ENCODE results near the gene SKI.

SKI gene

DNA sequence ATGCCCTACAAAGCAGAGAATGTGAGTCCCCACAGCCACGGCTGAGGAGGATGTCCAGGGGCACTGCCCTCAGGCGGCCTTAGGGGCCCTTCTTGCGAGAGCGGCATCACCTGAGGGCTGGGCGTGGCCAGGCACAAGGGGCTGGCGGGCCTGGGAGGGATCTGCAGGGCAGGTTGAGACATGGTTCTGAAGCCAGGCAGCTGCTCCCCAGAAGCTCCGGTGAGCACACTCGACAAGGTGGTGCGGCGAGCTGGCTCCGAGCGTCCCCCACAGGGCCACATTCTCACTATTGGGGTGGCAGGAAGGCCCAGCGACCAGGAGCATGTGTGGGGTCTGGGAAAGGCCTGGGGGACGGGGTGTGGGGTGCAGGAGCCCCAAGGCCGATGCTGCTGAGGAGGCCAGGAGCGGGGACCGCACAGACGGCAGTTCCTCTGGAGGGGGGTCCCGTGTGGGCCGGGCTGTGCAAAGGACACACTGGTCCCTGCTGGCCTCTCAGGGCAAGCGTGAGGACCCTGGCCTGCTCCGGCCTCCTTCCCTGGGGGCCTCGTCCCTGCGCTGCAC is 116.1 kb downstream of the SKI start:
- ChIA-PET POLR2A (no interaction called here), CTCF (no interaction called here)
- no peak for DNase-seq (ENCODE audit: extremely low spot score)
- TF ChIP-seq ARNT (IDR thresholded peaks at IDR 0.05) (no peak), FOXM1 (IDR thresholded peaks at IDR 0.05; ENCODE audit: borderline replicate concordance) (no peak), PKNOX1 (IDR thresholded peaks at IDR 0.05) (no peak), HDGF (IDR thresholded peaks at IDR 0.05; ENCODE audit: borderline replicate concordance) (no peak), FOXK2 (IDR thresholded peaks at IDR 0.05) (no peak), BHLHE40 (IDR thresholded peaks at IDR 0.05; ENCODE audit: borderline replicate concordance) (no peak), LEF1 (IDR thresholded peaks at IDR 0.05; ENCODE audit: borderline replicate concordance) (no peak), SUZ12 (IDR thresholded peaks at IDR 0.05) (no peak), L3MBTL2 (conservative IDR thresholded peaks at IDR 0.05) (no peak), FOXA1 (IDR thresholded peaks at IDR 0.05) (no peak), CTBP1 (IDR thresholded peaks at IDR 0.05; ENCODE audit: borderline replicate concordance) (no peak), SP1 (IDR thresholded peaks at IDR 0.05) (no peak), TARDBP (IDR thresholded peaks at IDR 0.05) (no peak)

DNA sequence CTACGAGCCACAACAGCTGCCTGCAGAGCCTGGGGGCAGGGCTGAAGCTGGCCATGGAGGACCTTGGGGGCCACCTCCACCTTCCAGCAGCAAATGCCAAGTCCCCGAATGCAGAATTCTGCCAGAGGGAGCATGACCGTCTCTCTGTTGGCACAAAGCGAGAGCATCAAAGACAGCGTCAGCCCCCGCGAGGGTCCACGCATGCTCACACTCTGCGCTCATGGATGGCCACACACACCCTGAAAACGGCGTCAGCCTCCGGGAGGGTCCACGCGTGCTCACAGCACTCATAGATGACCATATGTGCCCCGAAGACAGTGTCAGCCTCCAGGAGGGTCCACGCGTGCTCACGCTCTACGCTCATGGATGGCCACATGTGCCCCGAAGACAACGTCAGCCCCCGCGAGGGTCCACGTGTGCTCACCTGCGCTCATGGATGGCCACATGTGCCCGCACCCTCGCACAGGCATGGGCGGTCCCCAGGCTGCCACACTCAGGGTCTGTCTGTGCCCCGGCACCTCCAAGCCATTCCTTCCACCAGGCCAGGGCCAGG is 116.7 kb downstream of the SKI start:
- no peak for DNase-seq (ENCODE audit: extremely low spot score)
- POLR2A ChIA-PET: no interaction called here
- TF ChIP-seq ZNF384 (IDR thresholded peaks at IDR 0.05) (no peak), NFRKB (IDR thresholded peaks at IDR 0.05) (no peak)
- CTCF ChIA-PET: no interaction called here

- TF ChIP-seq BHLHE40 (IDR thresholded peaks at IDR 0.05; ENCODE audit: borderline replicate concordance): no peak
- TF ChIP-seq LEF1 (IDR thresholded peaks at IDR 0.05; ENCODE audit: borderline replicate concordance): no peak
- no peak for TF ChIP-seq SP1 (IDR thresholded peaks at IDR 0.05)
- no peak for TF ChIP-seq ELF4 (IDR thresholded peaks at IDR 0.05)
- TF ChIP-seq SUZ12 (IDR thresholded peaks at IDR 0.05): no peak
- no peak for TF ChIP-seq CTBP1 (IDR thresholded peaks at IDR 0.05; ENCODE audit: borderline replicate concordance)
- TF ChIP-seq FOXM1 (IDR thresholded peaks at IDR 0.05; ENCODE audit: borderline replicate concordance): no peak
- no peak for TF ChIP-seq NFRKB (IDR thresholded peaks at IDR 0.05)
- no peak for TF ChIP-seq ZNF384 (IDR thresholded peaks at IDR 0.05)
- TF ChIP-seq TARDBP (IDR thresholded peaks at IDR 0.05): no peak
- no peak for TF ChIP-seq PKNOX1 (IDR thresholded peaks at IDR 0.05)
- TF ChIP-seq ARNT (IDR thresholded peaks at IDR 0.05): no peak
- no peak for TF ChIP-seq FOXA1 (IDR thresholded peaks at IDR 0.05)
- no peak for TF ChIP-seq FOXK2 (IDR thresholded peaks at IDR 0.05)
- DNase-seq (ENCODE audit: extremely low spot score): no peak
- POLR2A ChIA-PET: no interaction called here
- CTCF ChIA-PET: no interaction called here
These were observed 117.4 kb downstream of the SKI start for GRCh38 chr1:2345297-2346075.

DNA sequence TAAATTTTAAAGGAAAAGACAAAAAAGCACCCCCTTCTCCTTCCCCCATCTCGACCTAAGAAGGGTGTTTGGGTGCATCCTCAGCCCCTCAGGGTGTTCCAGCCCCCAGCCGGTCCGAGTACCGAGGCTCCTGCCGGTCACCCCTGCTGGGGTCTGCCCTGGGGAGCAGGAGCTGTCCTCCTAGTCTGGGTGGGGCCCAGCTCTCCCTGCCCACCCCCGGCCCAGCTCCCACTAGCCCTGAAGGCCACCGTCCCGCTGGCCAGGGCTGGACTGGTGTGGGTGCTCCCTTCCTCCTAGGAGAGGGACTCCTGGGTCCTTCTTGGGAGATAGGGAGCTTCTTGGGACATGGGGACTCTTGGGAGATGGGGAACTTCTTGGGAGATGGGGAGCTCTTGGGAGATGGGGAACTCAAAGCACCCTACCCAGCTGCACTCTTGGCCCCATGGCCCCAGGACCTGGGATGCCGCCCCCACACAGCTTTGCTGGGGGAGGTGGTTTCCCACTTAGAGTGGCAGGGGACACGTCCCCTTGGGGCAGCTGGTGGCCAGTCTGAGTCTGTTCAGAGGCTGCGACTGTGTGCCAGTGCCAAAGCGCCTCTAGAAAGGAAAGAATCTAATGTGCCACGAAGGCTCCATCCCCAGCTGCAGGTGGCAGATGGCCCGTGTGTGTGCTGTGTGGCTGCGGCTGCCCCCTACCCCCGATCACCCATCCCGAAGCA is 118.7 kb downstream of the SKI start:
- CTCF ChIA-PET: interaction anchor here (0.6 kb wide), 1 partner anchor 53 kb away, joined by 3 read pairs; no protein-coding TSS in a partner anchor
- TF ChIP-seq NFRKB (IDR thresholded peaks at IDR 0.05): no peak
- TF ChIP-seq LEF1 (IDR thresholded peaks at IDR 0.05; ENCODE audit: borderline replicate concordance): no peak
- TF ChIP-seq FOXK2 (IDR thresholded peaks at IDR 0.05): no peak
- no peak for TF ChIP-seq ELF4 (IDR thresholded peaks at IDR 0.05)
- TF ChIP-seq BHLHE40 (IDR thresholded peaks at IDR 0.05; ENCODE audit: borderline replicate concordance): no peak
- TF ChIP-seq L3MBTL2 (conservative IDR thresholded peaks at IDR 0.05): no peak
- no peak for TF ChIP-seq HDGF (IDR thresholded peaks at IDR 0.05; ENCODE audit: borderline replicate concordance)
- no peak for TF ChIP-seq ARNT (IDR thresholded peaks at IDR 0.05)
- no peak for TF ChIP-seq FOXM1 (IDR thresholded peaks at IDR 0.05; ENCODE audit: borderline replicate concordance)
- TF ChIP-seq SP1 (IDR thresholded peaks at IDR 0.05): no peak
- TF ChIP-seq ZNF384 (IDR thresholded peaks at IDR 0.05): no peak
- no peak for TF ChIP-seq SUZ12 (IDR thresholded peaks at IDR 0.05)
- TF ChIP-seq TARDBP (IDR thresholded peaks at IDR 0.05): no peak
- no peak for TF ChIP-seq PKNOX1 (IDR thresholded peaks at IDR 0.05)
- POLR2A ChIA-PET: no interaction called here
- no peak for DNase-seq (ENCODE audit: extremely low spot score)

GRCh38 chr1:2347409-2347785 is 119.3 kb downstream of the SKI start:
- DNase-seq (ENCODE audit: extremely low spot score): no peak
- POLR2A ChIA-PET: no interaction called here
- TF ChIP-seq ZNF384 (IDR thresholded peaks at IDR 0.05): no peak
- no peak for TF ChIP-seq SP1 (IDR thresholded peaks at IDR 0.05)
- no peak for TF ChIP-seq PKNOX1 (IDR thresholded peaks at IDR 0.05)
- TF ChIP-seq L3MBTL2 (conservative IDR thresholded peaks at IDR 0.05): no peak
- no peak for TF ChIP-seq ELF4 (IDR thresholded peaks at IDR 0.05)
- no peak for TF ChIP-seq CTBP1 (IDR thresholded peaks at IDR 0.05; ENCODE audit: borderline replicate concordance)
- TF ChIP-seq FOXK2 (IDR thresholded peaks at IDR 0.05): no peak
- TF ChIP-seq FOXA1 (IDR thresholded peaks at IDR 0.05): no peak
- TF ChIP-seq NFRKB (IDR thresholded peaks at IDR 0.05): no peak
- CTCF ChIA-PET: no interaction called here
